Body of pancreas (tissue), 4 donors: ENCODE results near the gene SLMAP.

Experiments used
- POLR2A ChIP-seq, 3 donors: fragments of 450-650 bp; IDR thresholded peaks; one replicate each; pipeline ENCODE4 v1.6.1; 2016; ENCODE audit warnings: antibody characterized with exemption in 3 of 3, mild to moderate bottlenecking in 2 of 3
- TF ChIP-seq, protein P1 (sequence below), 7 experiments: fragments of 450-650 bp in 4 of 7; fragments of 200-600 bp in 3 of 7; sonication (generic) in 3 of 7; IDR thresholded peaks; one replicate each; pipeline ENCODE4 v1.5.1; 2016 to 2019; ENCODE audit warnings: antibody characterized with exemption in 7 of 7

GRCh38 chr3:57733790-57734189 lies 22.3 kb upstream of the SLMAP start:
- TF ChIP-seq, protein P1, sequence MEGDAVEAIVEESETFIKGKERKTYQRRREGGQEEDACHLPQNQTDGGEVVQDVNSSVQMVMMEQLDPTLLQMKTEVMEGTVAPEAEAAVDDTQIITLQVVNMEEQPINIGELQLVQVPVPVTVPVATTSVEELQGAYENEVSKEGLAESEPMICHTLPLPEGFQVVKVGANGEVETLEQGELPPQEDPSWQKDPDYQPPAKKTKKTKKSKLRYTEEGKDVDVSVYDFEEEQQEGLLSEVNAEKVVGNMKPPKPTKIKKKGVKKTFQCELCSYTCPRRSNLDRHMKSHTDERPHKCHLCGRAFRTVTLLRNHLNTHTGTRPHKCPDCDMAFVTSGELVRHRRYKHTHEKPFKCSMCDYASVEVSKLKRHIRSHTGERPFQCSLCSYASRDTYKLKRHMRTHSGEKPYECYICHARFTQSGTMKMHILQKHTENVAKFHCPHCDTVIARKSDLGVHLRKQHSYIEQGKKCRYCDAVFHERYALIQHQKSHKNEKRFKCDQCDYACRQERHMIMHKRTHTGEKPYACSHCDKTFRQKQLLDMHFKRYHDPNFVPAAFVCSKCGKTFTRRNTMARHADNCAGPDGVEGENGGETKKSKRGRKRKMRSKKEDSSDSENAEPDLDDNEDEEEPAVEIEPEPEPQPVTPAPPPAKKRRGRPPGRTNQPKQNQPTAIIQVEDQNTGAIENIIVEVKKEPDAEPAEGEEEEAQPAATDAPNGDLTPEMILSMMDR (IDR thresholded peaks at IDR 0.05): no peak
- no peak for TF ChIP-seq POLR2A (IDR thresholded peaks at IDR 0.05)
